Fibroblast of the aortic adventitia (primary cell): ENCODE data around the gene CENPB. TPM values are rescaled to one million over a fixed set of nuclear protein-coding genes. Genes with fewer than 3 reads are reported as not detected.

Source experiments
- DNase-seq: peaks from one replicate; pipeline ENCODE4 v3.0.0-alpha.2; 2010; ENCODE audit warnings: low read depth
- H3K4me3 ChIP-seq: 2 replicates; pipeline ENCODE4 v1.5.1; 2011; ENCODE audit warnings: low read depth, mild to moderate bottlenecking, control low read depth, low read length, moderate library complexity
- total RNA-seq: library from RNA; depleted of rRNA; stranded (reverse); fragments of >200 nt; gene quantifications from 2 replicates; pipeline ENCODE4 v1.2.3, GENCODE V29; 2012; ENCODE audit warnings: low replicate concordance
- TF ChIP-seq, protein P1 (sequence below): IDR thresholded peaks from 2 replicates; pipeline ENCODE4 v1.5.1; 2011; ENCODE audit warnings: mild to moderate bottlenecking, low read length, control low read depth, inconsistent platforms; ENCODE audit not compliant: insufficient read depth

CENPB gene
- total RNA-seq, 1 donor, result 94.8 TPM

DNA sequence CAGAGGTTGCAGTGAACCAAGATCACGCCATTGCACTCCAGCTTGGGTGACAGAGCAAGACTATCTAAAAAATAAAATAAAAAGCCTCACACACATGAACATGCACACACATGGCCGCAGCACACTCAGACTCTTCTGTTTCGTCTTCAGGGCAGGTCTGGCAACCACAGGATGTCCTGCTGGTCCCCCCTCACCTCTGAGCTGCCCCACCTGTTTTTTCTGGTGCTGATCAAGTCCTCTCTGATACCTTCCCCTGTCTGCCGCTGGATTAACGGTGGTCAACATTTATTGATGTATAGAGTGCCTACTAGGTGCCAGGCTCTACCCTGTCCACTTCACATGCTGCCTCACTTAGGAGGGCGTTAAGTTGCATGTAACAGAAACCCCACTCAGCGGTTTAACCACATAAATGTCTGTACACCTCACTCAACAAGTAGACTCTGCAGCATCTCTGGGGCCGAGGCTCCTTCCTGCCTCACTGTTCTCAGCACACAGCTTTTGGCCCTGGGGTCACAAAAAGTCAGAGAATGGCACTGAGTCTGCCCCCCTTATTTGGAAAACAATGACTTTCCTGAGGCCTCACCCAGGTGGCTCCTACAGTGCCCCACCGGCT, 29.3 kb upstream of the CENPB start:
- TF ChIP-seq, protein P1, sequence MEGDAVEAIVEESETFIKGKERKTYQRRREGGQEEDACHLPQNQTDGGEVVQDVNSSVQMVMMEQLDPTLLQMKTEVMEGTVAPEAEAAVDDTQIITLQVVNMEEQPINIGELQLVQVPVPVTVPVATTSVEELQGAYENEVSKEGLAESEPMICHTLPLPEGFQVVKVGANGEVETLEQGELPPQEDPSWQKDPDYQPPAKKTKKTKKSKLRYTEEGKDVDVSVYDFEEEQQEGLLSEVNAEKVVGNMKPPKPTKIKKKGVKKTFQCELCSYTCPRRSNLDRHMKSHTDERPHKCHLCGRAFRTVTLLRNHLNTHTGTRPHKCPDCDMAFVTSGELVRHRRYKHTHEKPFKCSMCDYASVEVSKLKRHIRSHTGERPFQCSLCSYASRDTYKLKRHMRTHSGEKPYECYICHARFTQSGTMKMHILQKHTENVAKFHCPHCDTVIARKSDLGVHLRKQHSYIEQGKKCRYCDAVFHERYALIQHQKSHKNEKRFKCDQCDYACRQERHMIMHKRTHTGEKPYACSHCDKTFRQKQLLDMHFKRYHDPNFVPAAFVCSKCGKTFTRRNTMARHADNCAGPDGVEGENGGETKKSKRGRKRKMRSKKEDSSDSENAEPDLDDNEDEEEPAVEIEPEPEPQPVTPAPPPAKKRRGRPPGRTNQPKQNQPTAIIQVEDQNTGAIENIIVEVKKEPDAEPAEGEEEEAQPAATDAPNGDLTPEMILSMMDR, result no peak
- no peak overlapping the region for H3K4me3 ChIP-seq
- DNase-seq, result no peak

DNA sequence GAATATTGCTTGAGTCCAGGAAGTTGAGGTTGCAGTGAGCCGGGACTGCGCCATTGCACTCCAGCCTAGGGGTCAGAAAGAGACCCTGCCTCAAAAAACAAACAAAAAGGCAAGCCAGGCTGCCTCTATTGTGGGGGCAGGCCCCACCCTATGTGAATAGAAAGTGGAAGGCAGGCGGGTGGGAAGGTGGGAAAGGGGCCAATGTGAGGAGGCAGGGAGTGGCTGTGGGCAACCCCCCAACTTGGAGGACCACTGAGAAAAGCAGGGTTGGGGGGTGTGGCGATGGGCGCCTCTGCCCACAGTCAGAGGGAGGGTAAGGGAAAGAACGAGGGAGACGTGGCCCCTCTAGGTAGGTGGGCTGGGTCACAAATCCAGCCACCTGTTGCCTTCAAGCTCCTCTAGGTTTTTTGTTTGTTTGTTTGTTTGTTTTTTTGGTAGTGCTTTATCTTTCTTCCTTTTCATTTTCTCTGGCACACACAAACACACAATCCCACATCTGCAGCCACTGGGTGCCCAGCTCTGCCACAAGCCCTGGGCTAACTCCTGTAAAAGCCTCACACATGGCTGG, 28.5 kb upstream of the CENPB start:
- TF ChIP-seq, protein P1, result no peak
- no peak for DNase-seq
- H3K4me3 ChIP-seq, result no peak overlapping the region

DNA sequence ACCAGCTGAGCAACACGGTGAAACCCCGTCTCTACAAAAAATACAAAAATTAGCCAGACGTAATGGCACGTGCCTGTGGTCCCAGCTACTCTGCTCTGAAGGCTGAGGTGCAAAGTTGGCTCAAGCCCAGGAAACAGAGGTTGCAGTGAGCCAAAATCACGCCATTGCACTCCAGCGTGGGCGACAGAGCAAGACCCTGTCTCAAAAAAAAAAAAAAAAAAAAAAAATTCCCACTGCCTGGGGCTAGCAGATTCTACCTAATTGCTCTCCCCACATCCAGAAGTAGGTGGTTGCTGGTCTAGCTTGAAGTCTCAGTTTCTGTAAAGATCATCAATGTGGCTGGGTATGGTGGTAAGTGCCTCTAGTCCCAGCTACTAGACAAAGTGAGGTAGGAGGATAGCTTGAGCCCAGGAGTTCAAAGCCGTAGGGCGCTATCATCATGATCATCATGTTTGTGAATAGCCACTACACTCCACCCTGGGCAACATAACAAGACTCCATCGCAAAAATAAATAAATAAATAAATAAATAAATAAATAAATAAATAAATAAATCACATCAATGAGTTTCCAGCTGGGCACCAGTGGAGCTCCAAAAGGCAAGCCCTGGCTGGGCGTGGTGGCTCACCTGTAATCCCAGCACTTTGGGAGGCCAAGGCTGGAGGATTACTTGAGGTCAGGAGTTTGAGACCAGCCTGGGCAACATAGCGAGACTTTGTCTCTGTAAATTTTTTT, 27.5 kb upstream of the CENPB start:
- no peak for DNase-seq
- no peak overlapping the region for H3K4me3 ChIP-seq
- TF ChIP-seq, protein P1, result no peak

DNA sequence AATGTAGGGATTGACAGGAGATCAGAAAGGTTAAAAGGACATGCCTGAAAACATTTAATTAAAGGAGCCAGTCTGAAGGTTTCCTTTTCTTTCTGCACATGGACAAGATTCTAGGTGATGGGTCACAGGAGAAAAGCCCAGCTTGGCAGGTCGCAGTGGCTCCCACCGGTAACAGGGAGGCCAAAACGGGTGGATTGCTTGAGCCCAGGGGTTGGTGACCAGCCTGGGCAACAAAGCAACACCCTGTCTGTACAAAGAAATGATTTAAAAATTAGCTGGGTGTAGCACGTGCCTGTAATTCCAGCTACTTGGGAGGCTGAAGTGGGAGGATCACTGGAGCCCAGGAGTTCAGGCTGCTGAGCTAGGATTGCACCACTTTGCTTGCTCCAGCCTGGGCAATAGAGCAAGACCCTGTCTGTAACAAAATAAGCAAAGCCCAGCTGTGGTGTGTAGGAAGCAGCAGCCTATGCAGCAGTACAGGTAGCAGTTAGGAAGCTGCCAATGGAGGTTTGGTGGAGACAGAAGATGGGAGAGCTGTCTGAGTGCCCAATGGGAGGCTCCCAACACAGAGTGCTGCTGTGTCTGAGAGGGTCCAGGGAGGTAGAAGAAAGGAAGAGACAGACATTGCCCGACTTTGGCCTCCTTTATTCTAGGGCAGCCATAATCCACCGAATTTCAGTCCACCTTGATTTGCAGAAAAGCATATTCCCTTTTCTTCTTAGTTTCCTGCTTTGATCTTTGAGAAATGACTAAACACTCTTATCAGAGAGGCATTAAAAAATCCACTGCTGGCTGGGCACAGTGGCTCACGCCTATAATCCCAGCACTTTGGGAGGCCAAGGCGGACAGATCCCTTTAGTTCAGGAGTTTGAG, 26.7 kb upstream of the CENPB start:
- TF ChIP-seq, protein P1, result no peak

DNA sequence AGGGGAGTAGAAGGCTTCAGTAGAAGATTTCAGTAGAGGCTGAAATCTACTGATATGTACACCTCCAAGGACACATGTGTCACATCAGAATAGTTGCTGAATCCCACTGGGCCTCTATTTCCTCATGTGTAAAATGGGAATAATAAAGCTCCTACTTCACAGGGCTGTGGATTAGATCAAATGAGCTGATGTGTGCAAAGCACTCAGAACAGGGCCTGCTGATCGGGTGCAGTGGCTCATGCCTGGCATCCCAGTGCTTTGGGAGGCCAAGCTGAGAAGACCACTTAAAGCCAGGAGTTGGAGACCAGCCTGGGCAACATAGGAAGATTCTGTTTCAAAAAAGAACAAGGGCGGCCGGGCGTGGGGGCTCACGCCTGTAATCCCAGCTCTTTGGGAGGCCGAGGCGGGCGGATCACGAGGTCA, 25.7 kb upstream of the CENPB start:
- DNase-seq, result no peak
- H3K4me3 ChIP-seq, result no peak overlapping the region
- TF ChIP-seq, protein P1, result no peak

More for the DNA sequence above, 26.7 kb upstream of the CENPB start:
- H3K4me3 ChIP-seq, result no peak overlapping the region
- DNase-seq, result no peak

DNA sequence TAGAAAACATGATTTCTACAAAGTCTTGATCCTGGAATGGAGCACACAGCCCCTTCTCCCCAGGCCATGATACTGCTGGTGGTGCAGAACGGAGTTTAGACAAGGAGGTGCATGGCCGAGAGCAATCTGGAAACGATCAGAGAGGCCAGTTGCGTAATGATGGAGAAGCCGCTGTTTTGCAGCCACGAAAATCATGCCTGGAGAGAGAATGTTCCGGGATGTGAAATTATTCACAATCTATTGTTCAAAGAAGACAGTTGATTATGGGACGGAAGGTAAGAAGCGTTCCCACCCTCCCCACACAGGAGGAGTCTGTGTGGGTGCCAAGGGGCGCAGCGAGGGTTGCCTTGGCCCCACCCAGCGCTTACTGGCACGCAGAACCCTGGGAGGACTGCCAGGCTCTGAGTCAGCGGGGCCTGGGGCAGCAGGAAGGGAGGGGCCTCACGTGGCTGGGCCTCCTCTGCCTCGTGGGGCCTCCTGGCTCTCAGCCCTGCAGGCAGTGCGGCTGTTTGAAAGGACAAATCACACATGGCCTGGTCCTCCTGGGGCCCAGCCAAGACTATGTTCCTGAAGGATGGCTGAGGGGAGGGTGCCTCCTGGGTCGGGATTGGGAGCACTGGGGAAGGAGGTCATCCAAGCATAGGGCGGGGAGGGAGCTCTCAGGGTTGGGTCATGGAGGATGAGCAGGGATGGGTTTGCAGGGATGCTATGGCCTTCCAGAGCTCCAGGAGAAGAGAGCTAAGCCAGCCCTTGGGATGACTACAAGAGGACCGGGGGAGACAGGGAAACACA, 25.1 kb upstream of the CENPB start:
- DNase-seq, result peak; percentile 100

More for the DNA sequence above, 25.1 kb upstream of the CENPB start:
- peak overlapping the region; percentile 63 for H3K4me3 ChIP-seq
- TF ChIP-seq, protein P1, result no peak
